Stimulated activated memory B cell treated with anti-CD40 and anti-IgM and Interleukin-4, amounts not matched to agents 10 μg/mL and 1 μg/mL and 100 μg/mL, for 72 hours (primary cell): ENCODE measurements around the gene HPD.
A peak's percentile ranks its signal among the peaks of the same experiment; 100 is the strongest.
"Not testable (repeated sequence)": the region's sequence is repeated elsewhere in the genome, so short reads cannot be mapped to it uniquely, and the experiment has no call there.

Source experiments
- ATAC-seq: fragments of 150-1000 bp; cut with Tn5 transposase; 2 replicates; pipeline ENCODE4 v1.10.0; 2021
- H3K27ac Mint-ChIP-seq: one replicate; pipeline ENCODE4 v1.8.0; 2022; ENCODE audit warnings: mild to moderate bottlenecking, mixed read lengths
- H3K27me3 Mint-ChIP-seq: one replicate; pipeline ENCODE4 v1.8.0; 2022; ENCODE audit warnings: mixed read lengths
- H3K36me3 Mint-ChIP-seq: one replicate; pipeline ENCODE4 v1.8.0; 2022; ENCODE audit warnings: mixed read lengths
- H3K4me1 Mint-ChIP-seq: one replicate; pipeline ENCODE4 v1.8.0; 2022; ENCODE audit warnings: mixed read lengths
- H3K4me3 Mint-ChIP-seq: one replicate; pipeline ENCODE4 v1.8.0; 2022; ENCODE audit warnings: mild to moderate bottlenecking, moderate library complexity, mixed read lengths
- H3K9me3 Mint-ChIP-seq: one replicate; pipeline ENCODE4 v1.8.0; 2022; ENCODE audit warnings: mixed read lengths

The HPD gene

GRCh38 chr12:121793440-121793837 is 65.2 kb downstream of the HPD start, which contains the start of gene RHOF:
Gene RHOF (minus strand): TSS chr12:121793688. CDS start chr12:121793633, 55 bp downstream.
- Mint-ChIP-seq H3K9me3 (no peaks in the 10 kb centered on the region), H3K36me3 (peaks cover 40% of the 10 kb centered on the region), H3K4me1 (peaks cover 65% of the 10 kb centered on the region), H3K27ac (peak within 1 kb of the TSS; percentile 95), H3K27me3 (no peaks in the 10 kb centered on the region), H3K4me3 (peak within 1 kb of the TSS; percentile 86)
- ATAC-seq, result peak; percentile 54

GRCh38 chr12:121792607-121793439 is 65.8 kb downstream of the HPD start:
- peak; percentile 49 for ATAC-seq
- Mint-ChIP-seq H3K4me3 (peak overlapping the region; percentile 86), H3K36me3 (peaks cover 41% of the 10 kb centered on the region), H3K27me3 (no peaks in the 10 kb centered on the region), H3K4me1 (peaks cover 65% of the 10 kb centered on the region), H3K9me3 (no peaks in the 10 kb centered on the region), H3K27ac (peak overlapping the region; percentile 95)

- Mint-ChIP-seq H3K36me3 (peaks cover 43% of the 10 kb centered on the region), H3K9me3 (no peaks in the 10 kb centered on the region), H3K27ac (peak overlapping the region; percentile 95), H3K27me3 (no peaks in the 10 kb centered on the region), H3K4me3 (peak overlapping the region; percentile 86), H3K4me1 (peaks cover 66% of the 10 kb centered on the region)
- ATAC-seq, result no peak
These were observed 66.7 kb downstream of the HPD start for GRCh38 chr12:121791671-121792551.

GRCh38 chr12:121790785-121791184 is 67.9 kb downstream of the HPD start:
- H3K4me1 Mint-ChIP-seq, result peaks cover 77% of the 10 kb centered on the region
- not testable (repeated sequence) for H3K9me3 Mint-ChIP-seq, H3K27me3 Mint-ChIP-seq, ATAC-seq
- H3K4me3 Mint-ChIP-seq, result peak overlapping the region; percentile 86
- H3K27ac Mint-ChIP-seq, result peak overlapping the region; percentile 95
- H3K36me3 Mint-ChIP-seq, result peaks cover 50% of the 10 kb centered on the region

GRCh38 chr12:121789800-121790728 is 68.6 kb downstream of the HPD start:
- Mint-ChIP-seq H3K36me3 (peaks cover 48% of the 10 kb centered on the region), H3K4me3 (peak overlapping the region; percentile 83), H3K27ac (peak overlapping the region; percentile 95), H3K27me3 (no peaks in the 10 kb centered on the region), H3K4me1 (peaks cover 76% of the 10 kb centered on the region), H3K9me3 (no peaks in the 10 kb centered on the region)
- peak; percentile 79 for ATAC-seq
